ENCODE data around the gene TTLL13. TPM values are rescaled to one million over a fixed set of nuclear protein-coding genes. Genes with fewer than 3 reads are reported as not detected.

The TTLL13 gene
- total and polyA plus RNA-seq, 2 of the 8 experiments (the other 6 are each of a cell fraction or from before 2014, with no cell fraction given) = 0.03 TPM; not detected in 1

DNA sequence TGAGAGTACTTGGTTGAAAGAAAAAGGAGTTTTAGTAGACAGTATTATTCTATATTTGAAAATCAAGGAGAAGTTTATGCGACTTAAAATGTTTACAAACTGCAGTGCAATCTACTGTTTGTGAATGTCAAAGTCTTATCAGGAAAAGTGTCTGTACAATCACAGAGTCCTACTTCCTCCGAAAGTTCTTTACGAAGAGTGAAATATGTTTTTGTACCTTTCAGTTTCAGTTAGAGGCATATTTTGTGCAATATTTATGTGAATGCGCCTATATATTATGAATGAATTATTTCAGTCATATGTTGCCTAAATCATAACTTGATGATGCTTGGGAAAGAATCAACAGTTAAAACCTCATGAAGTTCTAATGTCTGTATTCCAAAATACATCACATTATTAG lies 47.7 kb downstream of the TTLL13 start:
- Histone ChIP-seq H3K56ac (replicated peaks; ENCODE audit: insufficient read length, low read depth, low read length) (no peak overlapping the region), H2BK5ac (ENCODE audit: low read depth, low read length) (no peak overlapping the region), H3K18ac (ENCODE audit: extremely low read depth, low read length) (no peak overlapping the region), H3K9ac (replicated peaks in 1 of 4; ENCODE audit: extremely low read depth in 1 of 4, low read depth in 3 of 4, low read length in 3 of 4) (no peak overlapping the region), H4K8ac (ENCODE audit: extremely low read depth, insufficient read depth, low read length) (no peak overlapping the region), H2BK12ac (ENCODE audit: low read depth, low read length) (no peak overlapping the region), H3K23ac (ENCODE audit: insufficient read length) (no peak overlapping the region), H3K4me1 (replicated peaks in 1 of 4; ENCODE audit: control insufficient read depth in 3 of 4, insufficient read depth in 4 of 4, low read length in 3 of 4) (peaks cover 0 to 12% (median 5%) of the 10 kb centered on the region in 4 experiments; a peak in 6 of 7 replicates), H4K20me1 (replicated peaks in 1 of 2; ENCODE audit: control insufficient read depth in 1 of 2, insufficient read depth in 2 of 2, low read length in 2 of 2) (no peaks in the 10 kb centered on the region), H3K4me3 (ENCODE audit: extremely low read depth in 1 of 4, insufficient read depth in 2 of 4, low read depth in 3 of 4, low read length in 4 of 4) (no peak overlapping the region), H3K9me3 (ENCODE audit: insufficient read depth in 2 of 2, low read depth in 1 of 2, low read length in 1 of 2) (no peaks in the 10 kb centered on the region), H2BK20ac (ENCODE audit: low read length) (no peak overlapping the region), H3K27ac (ENCODE audit: low read depth, low read length) (no peak overlapping the region), H3K79me2 (ENCODE audit: control insufficient read depth in 1 of 2, insufficient read depth in 2 of 2, low read length in 2 of 2) (no peaks in the 10 kb centered on the region), H3K4me2 (ENCODE audit: insufficient read depth in 1 of 2, low read depth in 2 of 2, low read length in 2 of 2) (no peak overlapping the region), H2BK15ac (ENCODE audit: low read length) (no peak overlapping the region), H3K23me2 (ENCODE audit: low read depth, low read length) (no peaks in the 10 kb centered on the region), H4K91ac (replicated peaks; ENCODE audit: insufficient read length, low read length) (no peak overlapping the region), H3K79me1 (ENCODE audit: low read depth, low read length) (no peaks in the 10 kb centered on the region), H4K5ac (ENCODE audit: insufficient read length, low read depth, low read length) (no peak overlapping the region), H3K14ac (ENCODE audit: insufficient read length) (no peak overlapping the region), H2AFZ (ENCODE audit: low read length) (no peak overlapping the region), H3K4ac (replicated peaks; ENCODE audit: insufficient read length, low read depth, low read length) (no peak overlapping the region), H2BK120ac (replicated peaks; ENCODE audit: low read depth, low read length) (no peak overlapping the region), H2AK5ac (ENCODE audit: low read depth, low read length) (no peak overlapping the region), H3K36me3 (ENCODE audit: control insufficient read depth in 2 of 4, insufficient read depth in 4 of 4, low read length in 3 of 4) (no peaks in the 10 kb centered on the region), H3K27me3 (replicated peaks in 1 of 4; ENCODE audit: control insufficient read depth in 3 of 4, extremely low read depth in 1 of 4, insufficient read depth in 3 of 4, low read length in 3 of 4) (no peaks in the 10 kb centered on the region)
- WGBS, 2 experiments (ENCODE audit: extremely low coverage in 1 of 2, insufficient coverage in 1 of 2, insufficient read length in 1 of 2, insufficient replicate concordance in 2 of 2, low coverage in 1 of 2, low lambda C conversion rate in 2 of 2, missing lambda C conversion rate in 1 of 2) = 94% methylated on average over 4 of the region's 4 CpGs; no CpG with 5 or more reads in 1 of the 2 experiments
- CTCF ChIA-PET (ENCODE audit: partially characterized antibody) = interaction anchor here (0.7 to 4.6 kb wide), 4 partner anchors 9 to 222 kb away, joined by 3 to 46 read pairs (median 6); no protein-coding TSS in a partner anchor
- POLR2A ChIA-PET (ENCODE audit: partially characterized antibody) = no interaction called here
- TF ChIP-seq CTBP2 (IDR thresholded peaks at IDR 0.05; ENCODE audit: borderline replicate concordance, insufficient read depth, insufficient read length, low read length) = no peak
- no peak for TF ChIP-seq CBX8 (IDR thresholded peaks at IDR 0.05; ENCODE audit: borderline replicate concordance, low read depth, low read length)
- no peak for TF ChIP-seq CHD1 (IDR thresholded peaks at IDR 0.05; ENCODE audit: low read depth, low read length)
- no peak for FAIRE-seq
- DNase-seq (ENCODE audit: low read depth in 1 of 2, low spot score in 2 of 2) = no peak
